Vagina (tissue), 2 donors: ENCODE measurements around the gene LIPG.

Source experiments
- POLR2A ChIP-seq, 2 donors: fragments of 450-650 bp; IDR thresholded peaks; one replicate each; pipeline ENCODE4 v1.6.1; 2017; ENCODE audit warnings: antibody characterized with exemption in 2 of 2, mild to moderate bottlenecking in 2 of 2, moderate library complexity in 2 of 2
- TF ChIP-seq, protein P1 (sequence below), 3 experiments: fragments of 450-650 bp in 2 of 3; fragments of 200-600 bp in 1 of 3; sonication (generic) in 1 of 3; IDR thresholded peaks; one replicate each; pipeline ENCODE4 v1.5.1; 2017 to 2019; ENCODE audit warnings: antibody characterized with exemption in 3 of 3, mild to moderate bottlenecking in 2 of 3, moderate library complexity in 2 of 3

DNA sequence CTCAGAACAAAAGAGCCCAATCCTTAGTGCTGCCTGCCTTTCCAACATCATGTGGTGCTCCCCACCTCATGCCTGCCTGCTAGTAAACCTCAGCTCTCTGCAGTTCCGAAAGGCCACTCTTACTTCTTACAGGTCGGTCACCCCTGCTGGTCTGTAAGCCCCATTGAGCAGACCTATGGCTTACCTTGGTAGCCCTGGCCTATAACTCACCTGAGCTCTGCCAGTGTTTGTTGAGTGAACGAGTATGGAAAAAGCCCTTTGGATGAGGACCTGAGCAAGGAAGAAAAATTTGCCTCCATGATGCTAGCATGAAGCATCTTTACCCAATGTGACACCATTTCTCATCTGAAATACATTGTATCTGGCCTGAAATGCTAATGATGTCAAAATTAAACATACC, 83.3 kb downstream of the LIPG start:
- TF ChIP-seq, protein P1, sequence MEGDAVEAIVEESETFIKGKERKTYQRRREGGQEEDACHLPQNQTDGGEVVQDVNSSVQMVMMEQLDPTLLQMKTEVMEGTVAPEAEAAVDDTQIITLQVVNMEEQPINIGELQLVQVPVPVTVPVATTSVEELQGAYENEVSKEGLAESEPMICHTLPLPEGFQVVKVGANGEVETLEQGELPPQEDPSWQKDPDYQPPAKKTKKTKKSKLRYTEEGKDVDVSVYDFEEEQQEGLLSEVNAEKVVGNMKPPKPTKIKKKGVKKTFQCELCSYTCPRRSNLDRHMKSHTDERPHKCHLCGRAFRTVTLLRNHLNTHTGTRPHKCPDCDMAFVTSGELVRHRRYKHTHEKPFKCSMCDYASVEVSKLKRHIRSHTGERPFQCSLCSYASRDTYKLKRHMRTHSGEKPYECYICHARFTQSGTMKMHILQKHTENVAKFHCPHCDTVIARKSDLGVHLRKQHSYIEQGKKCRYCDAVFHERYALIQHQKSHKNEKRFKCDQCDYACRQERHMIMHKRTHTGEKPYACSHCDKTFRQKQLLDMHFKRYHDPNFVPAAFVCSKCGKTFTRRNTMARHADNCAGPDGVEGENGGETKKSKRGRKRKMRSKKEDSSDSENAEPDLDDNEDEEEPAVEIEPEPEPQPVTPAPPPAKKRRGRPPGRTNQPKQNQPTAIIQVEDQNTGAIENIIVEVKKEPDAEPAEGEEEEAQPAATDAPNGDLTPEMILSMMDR (IDR thresholded peaks at IDR 0.05) = no peak
- TF ChIP-seq POLR2A (IDR thresholded peaks at IDR 0.05) = no peak
